A172 (cell line): ENCODE data around the gene CD300LF. TPM values are rescaled to one million over a fixed set of nuclear protein-coding genes. Genes with fewer than 3 reads are reported as not detected.

Experiments
- DNase-seq: peaks from one replicate; pipeline ENCODE4 v3.0.0-alpha.2; 2015; ENCODE audit warnings: low spot score
- total RNA-seq: library from RNA; depleted of rRNA; stranded (reverse); fragments of >200 nt; shearing (Covaris generic); gene quantifications from 2 replicates; pipeline ENCODE4 v1.2.3, GENCODE V29; 2014

The CD300LF gene
- total RNA-seq, 1 experiment from 2014 or later: not detected

GRCh38 chr17:74686761-74687160 lies 26.0 kb downstream of the CD300LF start:
- no peak for DNase-seq

DNA sequence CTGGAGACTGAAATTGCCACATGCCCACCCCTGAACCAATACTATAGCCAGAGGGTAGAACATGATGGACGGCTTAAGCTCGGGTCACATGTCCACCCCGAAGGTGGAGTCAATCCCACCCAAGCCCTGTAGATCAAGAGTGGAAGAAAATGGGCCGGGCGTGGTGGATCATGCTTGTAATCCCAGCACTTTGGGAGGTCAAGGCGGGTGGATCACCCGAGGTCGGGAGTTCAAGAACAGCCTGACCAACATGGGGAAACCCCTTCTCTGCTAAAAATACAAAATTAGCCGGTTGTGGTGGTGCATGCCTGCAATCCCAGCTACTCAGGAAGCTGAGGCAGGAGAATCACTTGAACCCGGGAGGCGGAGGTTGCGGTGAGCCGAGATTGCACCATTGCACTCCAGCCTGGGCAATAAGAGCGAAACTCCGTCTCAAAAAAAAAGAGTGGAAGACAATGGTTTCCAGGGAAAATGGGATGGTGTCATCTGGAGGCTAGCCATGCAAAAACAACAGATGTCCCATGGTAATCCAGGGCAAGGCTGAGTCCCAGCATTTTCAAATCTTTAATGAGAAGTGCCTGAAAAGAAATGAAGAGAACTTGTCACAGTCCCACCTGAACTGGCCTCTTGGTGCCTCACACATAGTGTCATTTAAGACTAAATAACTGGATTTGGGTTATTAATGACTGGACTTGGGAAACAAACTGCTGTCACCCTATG lies 30.1 kb downstream of the CD300LF start:
- no peak for DNase-seq

DNA sequence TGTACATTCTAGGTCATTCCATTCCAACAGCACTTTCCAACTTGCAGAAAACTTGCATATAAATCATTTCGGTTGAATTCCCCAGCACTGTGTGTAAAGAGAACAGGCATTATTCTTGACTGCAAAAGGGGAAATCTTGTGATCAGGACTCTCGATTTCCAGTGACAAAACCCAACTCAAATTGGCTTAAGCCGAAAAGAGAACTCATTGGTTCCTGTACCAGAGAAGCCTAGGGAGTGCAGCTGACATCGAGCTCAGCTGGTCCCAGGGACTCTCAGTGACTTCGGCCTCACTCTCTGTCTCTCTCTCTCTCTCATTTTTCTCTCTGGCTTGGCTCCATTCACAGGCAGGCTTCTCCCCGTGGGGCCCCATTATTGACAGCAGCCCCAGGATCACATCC lies 30.7 kb downstream of the CD300LF start:
- DNase-seq: no peak

DNA sequence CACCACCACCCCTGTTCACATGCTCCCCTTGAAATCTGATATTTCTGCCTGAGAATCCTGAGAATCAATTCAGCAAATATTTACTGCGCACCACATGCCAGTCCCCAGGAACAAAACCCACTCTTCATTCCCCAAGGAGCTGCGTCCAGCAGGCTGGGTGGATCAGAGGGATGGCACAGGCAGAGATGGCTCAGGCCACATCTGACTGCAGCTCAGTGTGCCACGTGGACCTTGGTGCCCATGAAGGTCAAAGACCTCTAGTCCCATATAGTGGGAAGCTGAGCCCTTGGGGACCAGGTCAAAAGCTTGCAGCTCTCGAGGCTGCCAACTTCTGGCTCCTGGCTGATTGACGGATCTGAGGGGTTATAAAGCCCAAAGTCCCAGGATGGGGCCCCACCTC lies 31.8 kb downstream of the CD300LF start:
- no peak for DNase-seq

GRCh38 chr17:74680213-74680612 lies 32.5 kb downstream of the CD300LF start:
- no peak for DNase-seq

- no peak for DNase-seq
These were observed 33.3 kb downstream of the CD300LF start for GRCh38 chr17:74679374-74679773.

GRCh38 chr17:74678541-74678940 lies 34.2 kb downstream of the CD300LF start:
- no peak for DNase-seq

DNA sequence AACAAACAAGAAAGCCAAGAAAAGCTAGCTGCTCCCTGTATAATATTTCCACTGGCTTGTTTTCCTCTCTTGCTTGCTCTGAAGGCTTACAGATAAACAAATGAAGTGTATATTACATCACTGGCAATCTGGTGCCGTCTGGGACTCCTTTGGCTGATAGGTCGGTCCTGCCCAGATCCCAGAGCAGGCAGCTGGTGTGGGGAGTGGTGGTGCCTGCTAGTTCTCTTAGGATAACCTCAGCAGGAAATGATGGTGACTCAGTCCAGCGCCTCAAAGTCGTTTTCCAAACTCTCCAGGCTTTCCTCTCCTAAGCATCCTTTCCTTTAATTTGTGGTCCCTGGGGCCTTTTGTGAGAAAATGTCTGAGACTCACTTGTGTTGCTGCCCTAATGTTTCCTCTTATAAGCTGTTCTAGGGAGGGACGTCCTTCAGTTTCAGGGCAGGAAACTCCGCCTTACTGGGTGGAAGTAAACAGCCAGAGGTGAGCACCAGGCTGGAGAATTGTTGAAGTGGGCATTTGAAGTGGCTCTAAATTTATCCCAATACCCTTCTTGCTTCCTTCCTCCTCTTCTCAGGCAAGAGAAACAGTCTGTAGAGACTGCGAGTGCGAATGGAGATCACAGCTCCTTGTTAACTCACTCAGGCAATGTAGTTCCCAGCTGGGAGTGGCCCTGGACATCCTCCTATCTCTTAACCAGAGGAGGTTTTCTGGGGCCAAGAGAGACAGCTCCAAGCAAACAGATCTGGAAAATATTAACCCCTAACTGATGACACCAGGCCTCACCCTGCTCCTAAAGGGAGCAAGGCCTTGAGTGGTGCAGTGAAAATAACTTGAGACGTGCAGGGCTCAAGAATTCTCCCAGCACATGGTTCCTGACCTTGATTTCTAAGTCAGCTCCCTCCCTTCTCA lies 34.9 kb downstream of the CD300LF start:
- peak; percentile 82 for DNase-seq

- no peak for DNase-seq
These were observed 41.5 kb downstream of the CD300LF start for GRCh38 chr17:74671031-74671771.

DNA sequence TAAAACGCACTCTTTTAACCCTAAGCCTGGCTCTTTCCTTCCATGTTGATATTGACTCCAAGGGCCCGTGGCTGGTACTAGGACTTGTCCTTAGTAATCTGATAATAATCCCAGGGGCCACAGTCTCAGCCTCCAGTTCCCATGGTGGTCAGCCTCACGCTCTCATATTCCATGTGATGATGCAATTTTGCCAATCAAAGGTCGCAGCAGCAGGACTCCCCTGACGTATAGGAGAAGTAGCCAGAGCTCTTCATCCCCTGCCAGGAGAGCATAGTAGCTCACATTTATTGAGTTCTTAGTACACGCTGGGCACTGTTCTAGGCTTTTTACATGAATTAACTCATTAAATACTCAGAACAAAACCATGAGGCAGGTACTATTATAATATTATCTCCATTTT lies 42.4 kb downstream of the CD300LF start:
- no peak for DNase-seq

DNA sequence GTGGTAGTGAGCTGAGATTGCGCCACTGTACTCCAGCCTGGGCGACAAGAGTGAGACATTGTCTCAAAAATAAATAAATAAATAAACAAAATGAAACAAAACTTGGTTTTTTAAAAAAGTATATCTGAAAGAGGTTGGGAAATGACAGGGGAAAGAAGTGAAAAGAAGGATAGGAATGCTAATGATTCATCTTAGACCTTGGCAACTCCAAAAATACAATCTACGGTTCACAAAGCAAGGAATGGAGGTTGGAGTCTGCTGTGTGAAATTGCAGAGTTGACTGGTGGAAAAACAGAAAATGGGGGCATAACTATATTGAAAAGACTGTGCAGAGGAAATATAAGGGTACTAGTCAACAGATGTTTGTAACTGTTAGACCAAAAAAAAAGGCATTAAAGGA lies 49.2 kb downstream of the CD300LF start:
- no peak for DNase-seq

DNA sequence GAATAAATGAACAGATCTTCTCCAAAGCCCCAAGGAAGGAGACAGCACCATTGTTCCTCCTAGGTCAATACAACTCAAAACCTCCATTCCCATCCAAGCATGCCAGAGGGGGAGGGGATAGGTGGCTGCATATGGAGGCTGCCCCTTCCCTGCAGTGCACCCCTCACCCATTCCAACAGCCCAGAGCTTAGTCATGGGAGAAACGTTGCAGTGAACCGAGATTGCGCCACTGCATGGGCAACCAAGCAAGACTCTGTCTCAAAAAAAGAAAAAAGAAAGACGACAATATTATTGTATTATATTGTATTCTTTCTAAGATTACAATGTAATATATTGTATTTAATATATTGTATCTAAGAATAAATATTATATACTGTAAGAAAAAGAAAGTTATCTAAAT lies 52.8 kb downstream of the CD300LF start:
- DNase-seq: no peak

- DNase-seq: no peak
These were observed 54.1 kb downstream of the CD300LF start for GRCh38 chr17:74658620-74659019.

GRCh38 chr17:74654742-74655141 lies 58.0 kb downstream of the CD300LF start:
- DNase-seq: no peak

DNA sequence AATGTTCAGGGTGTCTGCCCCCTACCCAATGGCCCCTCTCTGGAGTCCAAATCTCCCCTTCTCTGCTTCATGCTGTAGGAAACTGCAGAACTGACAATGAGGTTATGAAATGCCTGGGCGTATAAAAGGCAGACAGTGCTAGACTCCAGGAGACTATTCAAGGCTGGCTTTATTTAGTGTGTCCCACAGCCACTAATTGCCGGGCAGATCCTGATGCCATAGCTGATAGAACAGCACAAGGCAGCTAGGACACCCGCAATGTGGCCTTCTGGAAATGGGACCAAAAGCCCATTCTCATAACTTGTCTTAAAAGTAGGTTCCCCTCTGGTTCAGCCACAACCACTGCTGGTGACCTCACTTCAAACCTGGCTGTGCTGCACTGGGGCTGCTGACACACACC lies 60.7 kb downstream of the CD300LF start:
- DNase-seq: no peak

DNA sequence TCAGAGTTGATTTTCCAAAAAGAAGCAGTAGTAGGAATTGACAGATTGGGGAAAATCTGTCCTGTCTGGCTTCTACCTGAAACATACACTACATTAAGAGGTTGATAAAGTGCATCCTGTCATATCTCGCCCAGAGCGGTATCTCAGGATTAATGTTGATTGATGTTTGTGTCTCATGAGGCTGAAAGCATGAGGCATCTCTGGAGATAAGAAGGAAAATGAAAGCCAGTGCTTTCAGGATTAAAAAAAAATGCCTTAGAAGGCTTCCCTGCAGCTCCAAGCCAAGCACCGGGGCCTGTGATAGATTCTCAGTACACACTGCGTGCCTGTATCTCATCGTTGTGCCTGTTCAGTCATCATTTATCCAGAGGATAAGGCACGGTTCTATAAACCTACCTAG lies 62.8 kb downstream of the CD300LF start:
- no peak for DNase-seq

DNA sequence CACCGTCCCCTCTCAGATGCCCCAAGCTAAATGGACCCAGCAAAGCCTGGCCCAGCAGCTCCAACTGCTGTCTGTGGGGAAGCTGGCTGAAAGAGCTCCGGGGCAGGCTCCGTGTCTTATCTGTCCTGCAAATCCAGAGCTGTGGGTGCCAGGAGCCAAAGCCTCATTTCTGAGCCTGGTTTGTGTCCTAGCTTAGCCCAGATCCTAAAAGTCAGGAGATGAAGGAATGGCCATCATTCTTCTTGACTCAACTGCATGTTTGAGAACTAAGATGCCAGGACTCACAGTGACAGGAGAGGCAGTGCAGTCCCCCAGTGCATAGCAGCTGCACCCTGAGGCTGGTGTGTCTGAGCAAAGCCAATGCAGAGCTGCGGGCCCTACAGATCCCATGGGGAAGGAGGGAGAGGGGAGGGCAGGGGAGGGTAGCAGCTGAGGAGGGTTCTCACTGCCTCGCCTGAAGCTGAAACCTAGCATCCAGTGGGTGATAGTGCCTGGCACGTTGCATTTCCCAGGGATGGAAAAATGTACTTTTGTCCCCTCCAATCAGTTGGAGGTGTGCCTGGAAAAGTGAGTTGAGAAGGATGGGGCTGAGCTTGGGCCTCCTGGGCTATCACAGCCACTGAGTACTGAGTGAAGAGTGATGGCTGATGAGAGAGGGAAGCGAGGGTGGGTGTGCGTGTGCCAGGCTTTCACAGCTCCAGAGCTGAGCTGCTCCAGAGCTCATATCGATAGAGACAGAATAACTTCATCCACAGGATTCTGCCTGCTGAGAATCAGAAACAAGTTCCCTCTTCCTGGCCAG lies 64.7 kb downstream of the CD300LF start:
- DNase-seq: no peak

DNA sequence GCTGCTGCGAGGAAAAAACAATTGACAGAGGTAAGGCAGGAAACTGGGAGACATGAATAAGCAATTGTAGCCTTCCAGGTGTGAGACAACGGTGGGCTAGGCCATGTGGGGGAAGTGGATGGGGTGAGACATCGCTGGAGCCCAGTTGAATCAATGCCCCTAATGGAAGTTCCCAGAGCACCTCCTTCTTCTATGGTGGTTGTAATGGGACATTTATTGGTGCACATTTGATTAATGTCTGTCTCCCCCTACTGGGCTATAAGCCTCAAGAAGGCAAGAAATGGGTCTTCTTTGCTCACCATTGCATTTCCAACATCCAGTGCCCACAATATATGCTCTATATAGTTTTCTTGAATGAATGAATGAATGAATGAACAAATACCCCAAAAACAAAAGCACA lies 66.5 kb downstream of the CD300LF start:
- peak; percentile 39 for DNase-seq

DNA sequence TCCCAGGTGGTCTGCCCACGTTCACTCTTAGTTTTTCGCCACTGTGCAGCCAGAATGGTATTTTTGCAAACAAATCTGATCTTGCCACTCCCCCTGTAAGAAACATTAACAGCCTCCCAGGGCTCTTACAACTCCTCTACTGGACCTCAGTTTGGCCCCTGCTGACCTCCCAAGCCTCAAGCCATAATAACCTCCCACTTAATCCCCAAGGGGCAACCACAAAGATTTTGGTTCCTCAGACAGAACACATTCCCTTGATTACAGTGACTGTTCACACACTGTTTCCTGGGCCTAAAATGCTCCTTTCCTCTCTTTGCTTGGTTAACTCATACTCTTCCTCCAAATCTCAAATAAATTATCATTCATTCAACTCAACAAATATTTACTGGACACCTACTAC lies 67.7 kb downstream of the CD300LF start:
- no peak for DNase-seq

- no peak for DNase-seq
These were observed 68.3 kb downstream of the CD300LF start for GRCh38 chr17:74644419-74644818.
